ENCODE data around the gene NCAM1. TPM values are rescaled to one million over a fixed set of nuclear protein-coding genes. Genes with fewer than 3 reads are reported as not detected.

Gene NCAM1
- total RNA-seq, 1 donor from 2014 or later = 1.8 TPM

GRCh38 chr11:113082341-113082955, 121.2 kb downstream of the NCAM1 start:
- DNase-seq (ENCODE audit: extremely low read depth, low read depth, low spot score) = no peak

- DNase-seq (ENCODE audit: extremely low read depth, low read depth, low spot score) = no peak
These were observed 122.4 kb downstream of the NCAM1 start for GRCh38 chr11:113083571-113083970.

GRCh38 chr11:113084297-113084696, 123.1 kb downstream of the NCAM1 start:
- DNase-seq (ENCODE audit: extremely low read depth, low read depth, low spot score) = no peak

GRCh38 chr11:113085446-113085845, 124.2 kb downstream of the NCAM1 start:
- DNase-seq (ENCODE audit: extremely low read depth, low read depth, low spot score) = no peak

GRCh38 chr11:113087706-113088105, 126.5 kb downstream of the NCAM1 start:
- DNase-seq (ENCODE audit: extremely low read depth, low read depth, low spot score) = no peak

GRCh38 chr11:113090716-113091480, 129.7 kb downstream of the NCAM1 start:
- DNase-seq (ENCODE audit: extremely low read depth, low read depth, low spot score) = no peak

GRCh38 chr11:113091481-113091780, 130.2 kb downstream of the NCAM1 start:
- DNase-seq (ENCODE audit: extremely low read depth, low read depth, low spot score) = no peak

GRCh38 chr11:113096648-113097047, 135.4 kb downstream of the NCAM1 start:
- no peak for DNase-seq (ENCODE audit: extremely low read depth, low read depth, low spot score)

GRCh38 chr11:113103932-113104690, 142.9 kb downstream of the NCAM1 start:
- DNase-seq (ENCODE audit: extremely low read depth, low read depth, low spot score) = no peak

GRCh38 chr11:113104691-113105251, 143.6 kb downstream of the NCAM1 start:
- DNase-seq (ENCODE audit: extremely low read depth, low read depth, low spot score) = no peak

- DNase-seq (ENCODE audit: extremely low read depth, low read depth, low spot score) = no peak
These were observed 144.4 kb downstream of the NCAM1 start for GRCh38 chr11:113105592-113105991.

- DNase-seq (ENCODE audit: extremely low read depth, low read depth, low spot score) = no peak
These were observed 145.3 kb downstream of the NCAM1 start for GRCh38 chr11:113106507-113106906.

- no peak for DNase-seq (ENCODE audit: extremely low read depth, low read depth, low spot score)
These were observed 148.8 kb downstream of the NCAM1 start for GRCh38 chr11:113110046-113110445.

GRCh38 chr11:113111156-113111555, 149.9 kb downstream of the NCAM1 start:
- DNase-seq (ENCODE audit: extremely low read depth, low read depth, low spot score) = no peak

- DNase-seq (ENCODE audit: extremely low read depth, low read depth, low spot score) = no peak
These were observed 151.1 kb downstream of the NCAM1 start for GRCh38 chr11:113112307-113112706.

- no peak for DNase-seq (ENCODE audit: extremely low read depth, low read depth, low spot score)
These were observed 152.8 kb downstream of the NCAM1 start for GRCh38 chr11:113113801-113114704.

GRCh38 chr11:113114705-113115027, 153.4 kb downstream of the NCAM1 start:
- DNase-seq (ENCODE audit: extremely low read depth, low read depth, low spot score) = no peak

- DNase-seq (ENCODE audit: extremely low read depth, low read depth, low spot score) = no peak
These were observed 156.9 kb downstream of the NCAM1 start for GRCh38 chr11:113118104-113118503.

GRCh38 chr11:113119074-113119473, 157.9 kb downstream of the NCAM1 start:
- DNase-seq (ENCODE audit: extremely low read depth, low read depth, low spot score) = no peak

GRCh38 chr11:113119966-113120736, 158.9 kb downstream of the NCAM1 start:
- no peak for DNase-seq (ENCODE audit: extremely low read depth, low read depth, low spot score)
